Measurements from ENCODE around the gene GUCY2C. TPM values are rescaled to one million over a fixed set of nuclear protein-coding genes. Genes with fewer than 3 reads are reported as not detected.
A peak's percentile ranks its signal among the peaks of the same experiment; 100 is the strongest.

GUCY2C gene
- total RNA-seq, 1 experiment from 2014 or later: not detected

DNA sequence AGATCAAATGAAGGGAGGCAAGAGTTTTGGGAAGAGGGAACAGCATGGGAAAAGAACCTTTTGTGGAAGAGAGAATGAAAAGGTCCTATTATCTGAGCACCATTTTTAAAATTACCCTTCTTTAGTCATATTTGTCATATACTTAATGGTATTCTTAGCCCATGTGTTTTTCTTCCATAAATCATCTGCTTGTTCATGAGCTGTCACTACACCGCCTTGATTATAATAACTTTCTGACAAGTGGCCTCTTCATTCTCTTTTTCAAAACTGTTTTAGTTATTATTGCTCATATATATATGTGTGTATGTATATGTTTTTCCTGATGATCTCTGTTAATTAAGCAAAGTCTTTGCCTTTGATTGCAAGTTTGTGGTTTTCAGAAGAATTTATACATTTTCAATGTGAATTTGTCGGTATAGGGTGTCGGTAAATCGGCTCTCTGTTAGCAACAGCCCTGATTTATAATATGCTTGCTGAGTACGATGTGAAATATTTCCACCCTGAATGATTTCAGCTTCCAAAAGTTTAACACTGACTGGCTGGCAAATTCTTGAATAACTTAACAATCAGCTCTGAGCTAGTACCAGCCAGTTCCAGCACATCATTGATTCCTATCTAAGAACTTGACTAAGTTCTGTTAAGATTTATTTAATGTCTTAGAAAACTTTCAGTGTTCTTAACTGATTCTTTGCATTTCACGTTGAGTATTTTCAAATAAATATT lies 49.2 kb downstream of the GUCY2C start:
- no peak for DNase-seq (ENCODE audit: low read depth)
- in situ Hi-C loops (cut with HindIII; ENCODE audit: low pct_unique_long_range_greater_than_20kb, low sequenced_read_pairs): no loop called here

DNA sequence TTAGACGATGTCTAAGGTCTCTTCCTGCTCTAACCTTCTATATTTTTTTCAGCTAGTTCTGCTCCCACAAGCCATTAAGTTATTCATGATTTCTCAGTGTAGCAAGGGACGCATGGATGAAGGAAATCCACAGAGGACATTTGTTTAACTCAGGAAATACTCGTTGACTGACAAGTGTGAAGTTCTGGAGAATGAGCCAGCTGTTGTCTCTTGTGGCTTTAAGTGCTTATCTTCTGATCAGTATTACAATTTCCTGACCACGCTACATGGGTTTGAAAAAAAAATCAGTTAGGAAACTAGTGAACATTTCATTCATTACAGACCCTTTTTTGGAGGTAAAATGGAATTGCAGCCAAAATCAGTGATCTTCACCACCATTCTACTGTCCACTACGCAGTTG lies 53.1 kb downstream of the GUCY2C start:
- no peak for DNase-seq (ENCODE audit: low read depth)
- in situ Hi-C loops (cut with HindIII; ENCODE audit: low pct_unique_long_range_greater_than_20kb, low sequenced_read_pairs): no loop called here

DNA sequence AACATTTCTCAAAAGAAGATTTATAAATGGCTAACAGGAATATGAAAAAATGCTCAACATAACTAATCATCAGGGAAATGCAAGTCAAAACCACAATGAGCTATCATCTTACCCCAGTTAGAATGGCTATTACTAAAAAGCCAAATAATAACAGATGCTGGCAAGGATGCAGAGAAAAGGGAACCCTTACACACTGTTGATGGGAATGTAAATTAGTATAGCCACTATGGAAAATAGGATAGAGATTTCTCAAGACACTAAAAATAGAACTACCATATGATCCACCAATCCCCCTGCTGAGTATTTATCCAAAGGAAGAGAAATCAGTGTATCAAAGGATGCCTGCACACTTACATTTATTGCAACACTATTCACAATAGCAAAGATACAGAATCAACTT lies 58.3 kb downstream of the GUCY2C start:
- no peak for DNase-seq (ENCODE audit: low read depth)
- in situ Hi-C loops (cut with HindIII; ENCODE audit: low pct_unique_long_range_greater_than_20kb, low sequenced_read_pairs): no loop called here

DNA sequence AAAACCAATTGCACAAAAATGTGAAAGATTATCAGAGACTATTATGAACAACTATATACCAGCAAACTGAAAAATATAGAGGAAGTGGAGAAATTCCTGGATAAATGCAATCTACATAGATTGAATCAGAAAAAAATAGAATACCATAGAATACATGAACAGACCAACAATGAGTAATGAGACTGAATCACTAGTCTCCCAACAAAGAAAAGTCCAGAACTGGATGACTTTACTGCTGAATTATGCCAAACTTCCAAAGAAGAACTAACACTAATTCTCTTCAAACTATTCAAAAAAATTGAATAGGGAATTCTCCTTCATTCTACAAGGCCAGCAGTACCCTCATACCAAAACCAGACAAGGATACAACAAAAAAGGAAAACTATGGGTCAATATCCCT lies 60.6 kb downstream of the GUCY2C start:
- DNase-seq (ENCODE audit: low read depth): no peak
- in situ Hi-C loops (cut with HindIII; ENCODE audit: low pct_unique_long_range_greater_than_20kb, low sequenced_read_pairs): no loop called here

DNA sequence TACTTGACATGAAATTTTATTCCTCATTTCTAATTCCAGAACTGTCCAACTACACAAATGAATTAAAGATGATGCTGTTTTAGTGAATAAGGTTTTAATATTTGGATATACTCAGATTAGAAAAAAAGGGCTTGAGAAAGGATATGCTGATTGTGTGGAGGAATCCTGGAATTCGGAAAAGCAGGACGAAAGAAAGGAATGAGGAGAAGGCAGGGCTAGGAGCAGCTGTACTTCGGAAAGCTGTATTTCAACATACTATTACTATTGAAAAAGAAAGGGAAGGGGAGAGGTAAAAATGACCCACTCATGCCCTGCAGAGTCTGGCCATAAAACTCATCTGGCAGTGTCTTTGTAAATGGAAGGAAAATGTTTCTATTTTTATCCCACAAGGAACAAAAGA lies 65.6 kb downstream of the GUCY2C start:
- DNase-seq (ENCODE audit: low read depth): no peak
- in situ Hi-C loops (cut with HindIII; ENCODE audit: low pct_unique_long_range_greater_than_20kb, low sequenced_read_pairs): no loop called here

DNA sequence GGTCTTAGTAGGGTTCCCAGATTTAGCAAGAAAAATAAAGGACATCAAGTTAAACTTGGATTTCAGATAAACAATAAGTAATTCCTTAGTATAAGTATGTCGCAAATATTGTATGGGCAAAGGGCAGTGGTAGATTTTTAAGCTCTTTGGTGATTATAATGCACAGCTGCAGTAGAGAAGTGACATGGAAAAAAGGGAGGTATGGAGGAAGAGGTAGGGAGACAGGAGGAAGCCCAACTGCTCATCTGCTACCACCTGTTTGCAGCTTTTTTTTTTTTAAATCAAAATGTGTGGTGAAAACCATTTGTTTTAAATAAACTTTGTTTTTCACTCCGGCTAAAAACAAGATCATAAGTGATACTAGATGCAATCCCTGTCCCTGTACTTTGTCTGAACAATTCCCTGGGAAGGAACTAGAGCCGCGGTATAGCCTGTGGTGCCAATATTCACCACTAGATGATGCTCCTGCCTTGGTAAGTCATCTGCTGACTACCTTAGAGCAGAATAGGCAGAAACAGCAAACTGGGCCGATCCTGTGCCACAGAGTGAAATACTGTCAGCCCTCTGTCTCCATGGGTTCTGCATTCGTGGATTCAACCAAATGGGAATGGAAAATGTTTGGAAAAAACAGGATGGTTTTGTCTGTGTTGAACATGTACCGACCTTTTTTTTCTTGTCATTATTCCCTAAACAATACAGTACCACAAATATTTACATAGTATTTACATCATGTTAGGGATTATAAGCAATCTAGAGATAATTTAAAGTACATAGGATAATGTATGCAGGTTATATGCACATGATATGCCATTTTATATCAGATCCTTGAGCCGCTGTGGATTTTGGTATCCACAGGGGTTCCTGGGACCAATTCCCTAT lies 66.3 kb downstream of the GUCY2C start:
- DNase-seq (ENCODE audit: low read depth): peak; percentile 51
- in situ Hi-C loops (cut with HindIII; ENCODE audit: low pct_unique_long_range_greater_than_20kb, low sequenced_read_pairs): no loop called here

DNA sequence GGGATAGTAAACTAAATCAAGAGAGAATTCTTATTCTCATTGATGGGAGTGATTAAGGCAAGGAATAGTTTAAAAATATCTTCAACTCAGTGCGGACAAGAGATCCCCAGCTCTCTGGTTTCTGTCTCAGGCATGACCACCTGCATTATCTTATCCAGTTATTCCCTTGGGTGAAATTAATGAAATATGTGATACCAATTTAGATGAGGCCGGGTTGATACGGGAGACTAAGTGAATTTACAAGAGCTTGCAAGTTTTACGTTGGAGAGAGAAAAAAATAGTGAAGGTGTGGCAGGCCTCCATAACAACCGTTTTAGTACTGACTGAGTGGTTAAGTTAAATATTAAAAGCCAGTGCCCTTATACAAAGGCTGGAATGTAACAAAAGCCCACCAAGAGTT lies 67.6 kb downstream of the GUCY2C start:
- in situ Hi-C loops (cut with HindIII; ENCODE audit: low pct_unique_long_range_greater_than_20kb, low sequenced_read_pairs): no loop called here
- no peak for DNase-seq (ENCODE audit: low read depth)

DNA sequence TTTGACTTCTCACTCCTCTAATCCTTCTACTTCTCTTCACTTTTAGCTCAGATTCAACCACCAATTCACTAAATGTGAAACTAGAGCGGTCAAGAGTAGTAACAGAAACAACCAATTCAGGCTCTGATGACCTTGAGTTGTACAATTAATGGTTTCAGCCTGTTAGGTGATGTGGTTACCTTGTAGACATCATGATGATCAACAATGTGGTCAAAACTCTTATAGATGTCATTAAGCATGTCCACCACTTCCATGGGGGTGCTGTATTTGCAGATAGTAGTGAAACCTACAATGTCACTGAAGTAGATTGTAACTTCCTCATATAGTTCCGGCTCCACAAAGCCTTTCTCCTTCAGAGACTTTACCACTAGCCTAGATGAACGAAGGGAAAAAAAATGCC lies 74.6 kb downstream of the GUCY2C start:
- no peak for DNase-seq (ENCODE audit: low read depth)
- in situ Hi-C loops (cut with HindIII; ENCODE audit: low pct_unique_long_range_greater_than_20kb, low sequenced_read_pairs): no loop called here

DNA sequence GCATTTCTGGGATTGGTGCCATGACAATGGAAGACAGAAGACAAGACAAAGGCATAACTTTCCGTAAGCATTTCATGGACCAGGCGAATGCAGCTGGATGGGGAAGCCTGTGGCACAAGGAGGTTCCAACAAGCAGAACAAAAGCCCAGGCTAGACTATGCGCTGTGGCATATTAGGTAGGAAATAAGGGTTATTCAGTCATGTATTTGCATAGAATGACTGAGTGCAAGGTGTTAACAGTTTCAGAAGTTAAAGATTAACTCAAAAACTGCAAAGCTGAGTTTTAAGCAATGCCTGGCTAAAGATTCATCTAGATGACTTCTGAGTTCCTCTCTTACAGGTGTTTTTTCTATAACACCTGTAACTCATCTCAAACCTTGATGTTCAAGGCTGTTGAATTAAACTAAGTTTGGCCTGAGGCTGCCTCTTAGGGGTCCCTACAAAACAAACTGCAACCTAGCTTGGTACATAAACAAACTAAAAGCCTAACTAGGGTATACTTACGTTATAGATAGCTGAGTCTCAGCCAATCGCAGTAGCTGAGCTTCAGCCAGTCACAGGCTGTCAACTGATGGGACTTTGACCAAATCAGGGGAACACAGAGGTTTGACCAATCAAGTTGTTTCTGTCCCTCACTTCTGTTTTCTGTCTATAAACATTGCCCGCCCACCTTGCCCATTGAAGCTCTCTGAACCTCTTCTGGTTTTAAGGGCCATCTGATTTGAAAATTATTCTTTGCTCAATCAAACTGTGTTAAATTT lies 76.5 kb downstream of the GUCY2C start:
- peak; percentile 9 for DNase-seq (ENCODE audit: low read depth)
- in situ Hi-C loops (cut with HindIII; ENCODE audit: low pct_unique_long_range_greater_than_20kb, low sequenced_read_pairs): no loop called here

DNA sequence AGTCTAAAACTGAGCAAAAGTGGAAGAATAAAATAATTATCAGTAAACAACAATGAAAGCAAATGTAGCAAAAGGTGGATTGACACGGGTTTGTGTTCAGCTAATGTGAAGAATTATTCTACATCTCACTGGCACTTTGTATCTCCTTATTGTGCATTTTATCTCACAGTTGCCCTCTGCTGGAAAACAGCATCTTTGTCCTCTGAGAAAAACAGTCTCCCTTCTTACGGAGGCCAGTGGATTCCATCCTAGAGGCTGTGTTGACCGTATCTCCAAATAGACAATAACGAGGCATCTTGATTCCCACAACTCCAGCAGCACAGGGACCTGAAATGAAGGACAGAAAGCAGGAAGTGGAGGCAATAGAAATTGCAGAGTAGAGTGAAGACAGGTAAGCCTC lies 77.4 kb downstream of the GUCY2C start:
- in situ Hi-C loops (cut with HindIII; ENCODE audit: low pct_unique_long_range_greater_than_20kb, low sequenced_read_pairs): no loop called here
- DNase-seq (ENCODE audit: low read depth): no peak

DNA sequence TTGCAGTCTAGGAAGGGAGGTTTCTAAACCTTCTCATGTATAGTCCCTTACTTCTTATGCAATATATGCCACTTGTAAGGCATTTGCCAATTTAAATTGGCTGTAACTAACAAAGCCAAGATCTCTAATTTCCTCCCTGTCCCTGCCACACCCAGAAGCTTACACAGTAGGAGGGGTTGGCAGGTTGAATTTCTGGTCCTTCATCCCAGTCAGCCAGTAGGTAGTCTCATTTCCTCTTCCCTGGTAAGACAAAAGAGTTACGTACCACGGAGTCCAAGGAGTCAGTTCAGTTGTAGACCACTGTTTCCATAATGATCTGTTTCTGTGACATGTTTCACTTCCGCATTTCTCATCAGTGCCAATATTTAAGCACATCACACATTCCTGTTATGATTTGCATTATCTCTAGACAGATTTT lies 81.7 kb downstream of the GUCY2C start:
- in situ Hi-C loops (cut with HindIII; ENCODE audit: low pct_unique_long_range_greater_than_20kb, low sequenced_read_pairs): no loop called here

DNA sequence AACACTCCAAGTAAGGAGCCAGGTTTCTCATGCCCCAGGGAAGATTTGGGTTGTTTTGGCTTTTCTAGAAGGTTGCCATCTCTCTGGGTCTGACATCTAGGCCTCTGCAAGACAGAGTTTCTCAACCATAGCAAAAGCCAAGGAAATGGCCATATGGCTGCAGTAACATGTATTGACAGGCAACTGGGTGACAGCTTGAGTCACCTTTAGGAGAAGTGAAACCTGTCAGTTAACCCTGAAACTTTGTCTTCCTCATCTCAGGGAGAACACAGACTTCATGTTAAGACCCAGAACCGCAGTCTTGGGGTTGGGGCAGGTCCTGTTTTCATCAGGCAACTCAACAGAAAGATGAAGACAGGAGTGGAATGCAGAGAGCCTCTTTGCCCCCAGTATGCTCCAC lies 82.7 kb downstream of the GUCY2C start:
- DNase-seq (ENCODE audit: low read depth): no peak
- in situ Hi-C loops (cut with HindIII; ENCODE audit: low pct_unique_long_range_greater_than_20kb, low sequenced_read_pairs): no loop called here

More for the DNA sequence above, 81.7 kb downstream of the GUCY2C start:
- DNase-seq (ENCODE audit: low read depth): no peak

DNA sequence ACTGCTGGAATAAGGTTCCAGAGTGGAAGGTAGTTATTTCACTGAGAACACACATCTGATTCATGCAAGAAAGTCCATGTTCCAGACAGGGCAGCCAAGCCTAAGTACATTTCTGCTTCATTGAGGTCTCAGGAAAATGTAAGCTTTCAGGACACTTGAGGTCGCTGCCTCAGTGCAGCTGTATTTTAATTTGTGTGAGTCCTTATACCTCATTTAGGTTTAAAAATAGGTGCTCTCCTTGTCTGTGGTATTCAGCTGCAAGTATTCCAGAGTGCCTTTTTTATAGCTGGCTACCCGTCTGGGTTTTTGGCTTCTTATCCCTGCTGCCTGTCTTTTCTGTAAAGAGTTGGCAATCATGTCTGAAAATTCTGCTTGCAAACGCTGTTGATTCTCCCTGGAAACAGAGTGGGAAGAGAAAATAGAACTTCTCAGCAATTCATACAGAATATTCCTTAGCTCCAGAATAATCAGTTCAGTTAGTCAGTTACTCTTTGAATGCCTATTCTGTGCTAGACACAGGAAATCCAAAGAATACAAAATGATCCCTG lies 83.4 kb downstream of the GUCY2C start:
- DNase-seq (ENCODE audit: low read depth): no peak
- in situ Hi-C loops (cut with HindIII; ENCODE audit: low pct_unique_long_range_greater_than_20kb, low sequenced_read_pairs): no loop called here

DNA sequence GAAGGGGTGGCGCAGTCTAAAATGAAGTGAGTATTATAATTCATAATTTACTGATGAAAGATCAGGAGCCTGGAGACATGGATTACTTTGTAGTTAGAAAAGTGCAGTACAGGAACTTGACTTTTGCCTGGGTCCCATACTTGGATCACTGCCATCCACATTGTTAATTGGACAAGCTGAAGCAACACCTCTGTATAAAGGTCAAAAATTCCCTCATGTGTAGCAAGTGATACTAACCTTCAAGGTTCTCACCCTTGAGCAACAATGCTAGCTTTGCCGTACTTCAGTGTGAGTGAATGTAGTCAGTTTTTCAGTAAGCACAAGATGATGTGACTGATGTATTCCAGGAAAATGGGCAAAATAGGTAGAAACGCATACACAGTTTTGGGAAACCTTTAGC lies 84.1 kb downstream of the GUCY2C start:
- no peak for DNase-seq (ENCODE audit: low read depth)
- in situ Hi-C loops (cut with HindIII; ENCODE audit: low pct_unique_long_range_greater_than_20kb, low sequenced_read_pairs): no loop called here

DNA sequence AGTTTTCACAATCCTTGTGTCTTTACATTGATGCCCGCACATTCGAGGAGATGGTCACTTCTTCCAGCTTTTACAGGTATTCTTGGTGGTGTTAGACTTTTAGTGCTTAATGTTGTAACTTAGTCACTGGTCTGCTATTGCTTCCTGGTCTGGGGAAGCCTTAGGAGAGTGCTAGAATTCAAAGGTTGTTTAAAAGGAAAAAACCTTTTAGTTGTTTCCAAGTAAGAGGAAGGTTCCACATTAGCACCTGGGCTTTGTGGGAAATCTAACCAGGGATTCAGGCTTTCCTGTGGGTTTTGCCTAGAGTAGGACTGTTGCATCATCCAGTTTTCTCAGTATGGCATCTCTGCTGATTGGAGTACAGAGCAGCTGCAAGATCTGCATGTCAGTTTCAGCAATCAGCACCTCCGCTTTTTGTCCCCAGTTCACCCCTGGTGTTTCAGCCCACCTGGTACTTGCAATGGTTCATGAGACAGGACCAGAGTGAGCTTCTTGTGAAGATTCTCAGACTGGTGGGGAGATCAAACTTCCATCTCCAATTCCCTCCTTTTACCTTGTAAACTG lies 84.7 kb downstream of the GUCY2C start:
- no peak for DNase-seq (ENCODE audit: low read depth)
- in situ Hi-C loops (cut with HindIII; ENCODE audit: low pct_unique_long_range_greater_than_20kb, low sequenced_read_pairs): no loop called here

DNA sequence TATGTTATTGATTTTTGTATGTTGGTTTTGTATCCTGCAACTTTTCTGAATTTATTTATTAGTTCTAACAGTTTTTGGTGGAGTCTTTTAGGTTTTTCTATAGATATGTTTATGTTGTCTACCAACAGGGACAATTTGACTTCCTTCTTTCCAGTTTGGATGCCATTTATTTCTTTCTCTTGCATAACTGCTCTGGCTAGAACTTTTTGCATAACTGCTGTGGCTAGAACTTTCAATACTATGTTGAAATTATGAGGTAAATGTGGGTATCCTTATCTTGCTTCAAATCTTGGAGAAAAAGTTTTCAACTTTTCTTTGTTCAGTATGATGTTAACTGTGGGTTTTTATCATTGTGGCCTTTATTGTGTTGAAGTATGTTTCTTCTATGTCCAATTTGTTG lies 88.8 kb downstream of the GUCY2C start:
- no peak for DNase-seq (ENCODE audit: low read depth)
- in situ Hi-C loops (cut with HindIII; ENCODE audit: low pct_unique_long_range_greater_than_20kb, low sequenced_read_pairs): no loop called here

DNA sequence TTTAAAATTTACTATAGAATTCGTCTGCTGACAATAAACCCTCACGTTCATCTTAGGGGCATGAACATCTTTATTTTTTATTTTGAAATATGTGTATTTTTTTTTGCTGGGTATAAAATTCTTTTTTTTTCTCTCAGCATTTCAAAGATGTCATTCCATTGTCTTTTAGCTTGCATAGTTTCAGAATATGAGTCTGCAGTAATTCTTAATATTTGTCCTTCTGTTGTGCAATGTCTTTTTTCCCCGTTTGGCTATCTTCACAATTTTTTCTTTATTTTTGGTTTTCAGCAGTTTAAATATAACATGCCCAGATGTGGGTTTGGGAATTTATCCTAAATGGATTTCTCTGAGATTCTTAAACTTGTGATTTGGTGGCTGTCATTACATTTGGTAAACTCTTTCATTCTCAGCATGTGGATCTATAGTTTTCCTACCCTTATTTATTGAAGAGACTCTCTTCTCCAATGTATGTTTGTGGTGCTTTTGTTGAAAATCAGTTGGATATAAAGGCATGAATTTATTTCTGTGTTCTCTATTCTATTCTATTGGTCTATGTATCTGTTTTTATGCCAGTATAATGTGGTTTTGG lies 90.9 kb downstream of the GUCY2C start:
- in situ Hi-C loops (cut with HindIII; ENCODE audit: low pct_unique_long_range_greater_than_20kb, low sequenced_read_pairs): no loop called here
- DNase-seq (ENCODE audit: low read depth): peak; percentile 12

Measured in Caki2 (cell line).